ENCODE results near the gene CCL18.
"Not testable (repeated sequence)": the region's sequence is repeated elsewhere in the genome, so short reads cannot be mapped to it uniquely, and the experiment has no call there.

The CCL18 gene

DNA sequence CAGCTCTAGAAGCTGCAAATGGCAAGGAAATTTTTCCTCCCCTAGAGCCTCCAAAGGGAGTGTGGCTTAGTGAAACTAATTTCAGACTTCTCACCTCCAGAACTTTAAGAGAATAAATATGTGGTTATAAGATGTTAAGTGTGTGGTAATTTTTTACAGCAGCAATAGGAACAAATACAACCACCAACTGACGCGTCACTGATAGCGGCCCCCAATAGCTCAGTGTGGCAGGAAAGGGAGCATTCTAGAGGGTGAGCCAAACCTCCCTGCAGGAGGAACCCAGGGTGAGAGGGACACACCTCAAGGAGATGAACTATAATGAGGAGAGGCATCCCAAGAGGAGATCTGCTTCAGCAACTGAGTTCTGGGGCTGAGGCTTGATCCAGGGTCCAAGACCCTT, 43.6 kb downstream of the CCL18 start:
- DNase-seq (ENCODE audit: low read depth): no peak
- H3K4me3 ChIP-seq (ENCODE audit: low read depth, low read length): no peak overlapping the region
- in situ Hi-C loops (cut with HindIII; ENCODE audit: low sequenced_read_pairs): loop anchor here (25.0 kb wide), 2 partner anchors 105 to 120 kb away; partner anchors contain the start of genes CCL14, CCL16 and CCL4L2
- no peak for TF ChIP-seq CTCF (IDR thresholded peaks at IDR 0.05; ENCODE audit: low read depth, low read length, missing control alignments)

GRCh38 chr17:36108265-36108664, 44.2 kb downstream of the CCL18 start:
- DNase-seq (ENCODE audit: low read depth); H3K4me3 ChIP-seq (ENCODE audit: low read depth, low read length): not testable (repeated sequence)
- in situ Hi-C loops (cut with HindIII; ENCODE audit: low sequenced_read_pairs): loop anchor here (25.0 kb wide), 2 partner anchors 104 to 121 kb away; partner anchors contain the start of genes CCL14, CCL16 and CCL4L2

DNA sequence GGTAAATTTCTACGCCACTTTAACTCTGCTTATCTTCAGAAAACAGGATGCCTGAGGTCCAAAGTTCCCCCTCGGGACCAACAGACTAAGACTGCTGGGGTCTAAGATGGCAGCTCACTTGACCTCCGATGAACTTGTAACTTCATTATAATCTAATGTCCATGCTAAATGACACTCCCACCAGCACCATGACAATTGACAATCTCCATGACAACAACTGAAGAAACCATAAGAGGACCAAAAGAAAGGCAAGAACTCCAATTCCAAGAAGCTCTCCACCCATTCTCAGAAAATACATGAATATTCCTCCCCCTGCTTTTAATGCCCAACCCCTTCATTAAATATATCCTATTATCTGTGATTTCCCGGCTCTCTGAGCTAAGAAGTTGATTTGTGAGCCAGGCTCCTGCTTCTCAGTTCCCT, 47.0 kb downstream of the CCL18 start:
- no peak for DNase-seq (ENCODE audit: low read depth)
- in situ Hi-C loops (cut with HindIII; ENCODE audit: low sequenced_read_pairs): loop anchor here (25.0 kb wide), 2 partner anchors 101 to 124 kb away; partner anchors contain the start of genes CCL14, CCL16 and CCL4L2
- TF ChIP-seq CTCF (IDR thresholded peaks at IDR 0.05; ENCODE audit: low read depth, low read length, missing control alignments): no peak

GRCh38 chr17:36112572-36112971, 48.5 kb downstream of the CCL18 start:
- DNase-seq (ENCODE audit: low read depth): no peak
- in situ Hi-C loops (cut with HindIII; ENCODE audit: low sequenced_read_pairs): loop anchor here (25.0 kb wide), 2 partner anchors 100 to 125 kb away; partner anchors contain the start of genes CCL14, CCL16 and CCL4L2
- TF ChIP-seq CTCF (IDR thresholded peaks at IDR 0.05; ENCODE audit: low read depth, low read length, missing control alignments): no peak
- no peak overlapping the region for H3K4me3 ChIP-seq (ENCODE audit: low read depth, low read length)

More for the DNA sequence above, 47.0 kb downstream of the CCL18 start:
- H3K4me3 ChIP-seq (ENCODE audit: low read depth, low read length): no peak overlapping the region

- not testable (repeated sequence) for H3K4me3 ChIP-seq (ENCODE audit: low read depth, low read length); DNase-seq (ENCODE audit: low read depth)
- in situ Hi-C loops (cut with HindIII; ENCODE audit: low sequenced_read_pairs): loop anchor here (25.0 kb wide), 2 partner anchors 99 to 126 kb away; partner anchors contain the start of genes CCL14, CCL16 and CCL4L2
These were observed 49.1 kb downstream of the CCL18 start for GRCh38 chr17:36113131-36113530.

DNA sequence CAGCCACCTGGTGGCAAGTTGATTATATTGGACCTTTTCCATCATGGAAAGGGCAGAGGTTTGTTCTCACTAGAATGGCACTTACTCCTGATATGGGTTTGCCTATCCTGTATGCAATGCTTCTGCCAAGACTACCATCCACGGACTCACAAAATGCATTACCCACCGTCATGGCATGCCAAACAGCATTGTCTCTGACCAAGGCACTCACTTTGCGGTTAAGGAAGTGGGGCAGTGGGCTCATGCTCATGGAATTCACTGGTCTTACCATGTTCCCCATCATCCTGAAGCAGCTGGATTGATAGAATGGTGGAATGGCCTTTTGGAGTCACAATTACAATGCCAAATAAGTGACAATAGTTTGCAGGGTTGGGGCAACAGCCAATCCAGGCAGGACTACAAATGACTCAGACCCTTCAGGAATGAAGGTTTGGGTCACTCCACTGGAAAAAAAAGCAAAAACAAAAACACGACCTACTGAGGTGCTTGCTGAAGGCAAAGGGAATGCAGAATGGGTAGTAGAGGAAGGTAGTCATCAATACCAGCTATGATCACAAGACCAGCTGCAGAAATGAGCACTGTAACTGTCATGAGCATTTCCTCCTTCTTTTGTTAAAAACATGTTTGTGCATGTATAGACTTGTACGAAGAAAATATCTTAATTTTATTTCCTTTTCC, 51.0 kb downstream of the CCL18 start:
- in situ Hi-C loops (cut with HindIII; ENCODE audit: low sequenced_read_pairs): loop anchor here (25.0 kb wide), 2 partner anchors 97 to 128 kb away; partner anchors contain the start of genes CCL14, CCL16 and CCL4L2
- DNase-seq (ENCODE audit: low read depth): peak; percentile 41
- H3K4me3 ChIP-seq (ENCODE audit: low read depth, low read length): not testable (repeated sequence)

DNA sequence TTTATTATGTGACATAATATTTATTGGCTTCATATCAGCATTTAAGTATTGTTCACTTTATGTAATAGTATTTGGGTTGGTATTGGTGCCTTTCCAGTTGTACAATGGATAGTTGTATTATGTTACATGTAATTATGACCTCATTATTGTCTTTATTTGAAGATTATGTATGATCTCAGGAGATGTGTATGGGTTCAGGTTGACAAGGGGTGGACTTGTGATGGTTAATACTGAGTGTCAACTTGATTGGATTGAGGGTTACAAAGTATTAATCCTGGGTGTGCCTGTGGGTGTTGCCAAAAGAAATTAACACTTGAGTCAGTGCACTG, 51.5 kb downstream of the CCL18 start:
- not testable (repeated sequence) for H3K4me3 ChIP-seq (ENCODE audit: low read depth, low read length); DNase-seq (ENCODE audit: low read depth)
- in situ Hi-C loops (cut with HindIII; ENCODE audit: low sequenced_read_pairs): loop anchor here (25.0 kb wide), 2 partner anchors 97 to 128 kb away; partner anchors contain the start of genes CCL14, CCL16 and CCL4L2

- no peak overlapping the region for H3K4me3 ChIP-seq (ENCODE audit: low read depth, low read length)
- TF ChIP-seq CTCF (IDR thresholded peaks at IDR 0.05; ENCODE audit: low read depth, low read length, missing control alignments): no peak
- no peak for DNase-seq (ENCODE audit: low read depth)
- in situ Hi-C loops (cut with HindIII; ENCODE audit: low sequenced_read_pairs): loop anchor here (25.0 kb wide), 2 partner anchors 95 to 130 kb away; partner anchors contain the start of genes CCL14, CCL16 and CCL4L2
These were observed 53.7 kb downstream of the CCL18 start for GRCh38 chr17:36117505-36118382.

Measured in astrocyte of the cerebellum (primary cell).